Right ventricle myocardium superior (tissue), 1 donor: ENCODE measurements around the gene ACOT13. TPM values are rescaled to one million over a fixed set of nuclear protein-coding genes. Genes with fewer than 3 reads are reported as not detected.
"Not testable (repeated sequence)": the region's sequence is repeated elsewhere in the genome, so short reads cannot be mapped to it uniquely, and the experiment has no call there.

ENCODE experiments used
- ATAC-seq: fragments of 200-7000 bp; cut with Tn5 transposase; one replicate; pipeline ENCODE4 v1.9.1; 2020; ENCODE audit warnings: mild to moderate bottlenecking; ENCODE audit not compliant: poor library complexity
- DNase-seq: peaks from one replicate; pipeline ENCODE4 v3.0.0-alpha.2; 2020
- intact Hi-C: fragments of 100-400 bp; cut with DNase I; formaldehyde crosslinking; loops from one replicate; pipeline ENCODE4 v1.11.2; 2022
- total RNA-seq: library from RNA; stranded (reverse); fragmentation: NEBNext Ultra II Directional; extraction: Animal tissue kit (Norgen Biotek cat#: 25700); gene quantifications from one replicate; pipeline ENCODE4 v1.2.1, GENCODE V29; 2021
- donor health status: DM: no; HTN: yes; CAD: no; lungs with severe emphysema.

ACOT13 gene
- total RNA-seq, 1 donor from 2014 or later = 74.3 TPM

- no peak for DNase-seq
- intact Hi-C loops = no loop called here
- no peak for ATAC-seq
Observed at GRCh38 chr6:24710519-24711303, 43.8 kb downstream of the ACOT13 start.

GRCh38 chr6:24716602-24717148 is 49.8 kb downstream of the ACOT13 start:
- intact Hi-C loops, DNase-seq, ATAC-seq: not testable (repeated sequence)

GRCh38 chr6:24718449-24719124 is 51.7 kb downstream of the ACOT13 start:
- DNase-seq (no peak), ATAC-seq (no peak)
- intact Hi-C loops = no loop called here

GRCh38 chr6:24719125-24719971 is 52.5 kb downstream of the ACOT13 start, which contains the start of gene C6orf62:
Gene C6orf62 (minus strand): TSS chr6:24719154. CDS start chr6:24718668, 486 bp downstream.
- intact Hi-C loops = no loop called here
- ATAC-seq (no peak), DNase-seq (peak; percentile 54)

- peak; percentile 61 for ATAC-seq
- DNase-seq = peak; percentile 84
- intact Hi-C loops = loop anchor here (10.0 kb wide), 1 partner anchor 55 kb away; the partner anchor contains the start of gene GMNN
Observed at GRCh38 chr6:24720131-24720603, 53.3 kb downstream of the ACOT13 start.

- ATAC-seq = peak; percentile 94
- intact Hi-C loops = loop anchor here (10.0 kb wide), 1 partner anchor 54 kb away; the partner anchor contains the start of gene GMNN
Observed at GRCh38 chr6:24720604-24721460, 54.0 kb downstream of the ACOT13 start.

GRCh38 chr6:24721461-24722215 is 54.8 kb downstream of the ACOT13 start:
- ATAC-seq (peak; percentile 71), DNase-seq (no peak)
- intact Hi-C loops = loop anchor here (10.0 kb wide), 1 partner anchor 53 kb away; the partner anchor contains the start of gene GMNN

More at GRCh38 chr6:24720604-24721460, 54.0 kb downstream of the ACOT13 start:
- DNase-seq = peak; percentile 100

- DNase-seq (no peak), ATAC-seq (no peak)
- intact Hi-C loops = loop anchor here (10.0 kb wide), 1 partner anchor 52 kb away; the partner anchor contains the start of gene GMNN
Observed at GRCh38 chr6:24723270-24723669, 56.4 kb downstream of the ACOT13 start.

- DNase-seq, ATAC-seq, intact Hi-C loops: not testable (repeated sequence)
Observed at GRCh38 chr6:24730653-24731052, 63.8 kb downstream of the ACOT13 start.

GRCh38 chr6:24731456-24732134 is 64.7 kb downstream of the ACOT13 start:
- intact Hi-C loops, DNase-seq, ATAC-seq: not testable (repeated sequence)

GRCh38 chr6:24734166-24734565 is 67.3 kb downstream of the ACOT13 start:
- intact Hi-C loops = no loop called here
- DNase-seq (no peak), ATAC-seq (no peak)

GRCh38 chr6:24734710-24735109 is 67.8 kb downstream of the ACOT13 start:
- DNase-seq, ATAC-seq, intact Hi-C loops: not testable (repeated sequence)

- intact Hi-C loops = no loop called here
- DNase-seq (no peak), ATAC-seq (no peak)
Observed at GRCh38 chr6:24738741-24739140, 71.9 kb downstream of the ACOT13 start.

- no peak for DNase-seq
- intact Hi-C loops = no loop called here
Observed at GRCh38 chr6:24740861-24741260, 74.0 kb downstream of the ACOT13 start.

GRCh38 chr6:24742216-24742738 is 75.4 kb downstream of the ACOT13 start:
- DNase-seq (no peak), ATAC-seq (no peak)
- intact Hi-C loops = no loop called here

More at GRCh38 chr6:24740861-24741260, 74.0 kb downstream of the ACOT13 start:
- ATAC-seq = no peak
